IPS DF 4.7 (cell line): Measurements from ENCODE around the gene S100A4.
A peak's percentile ranks its signal among the peaks of the same experiment; 100 is the strongest.
"Not testable (repeated sequence)": the region's sequence is repeated elsewhere in the genome, so short reads cannot be mapped to it uniquely, and the experiment has no call there.

Experiments
- DNase-seq: peaks from one replicate; pipeline ENCODE4 v3.0.0-alpha.2; 2013; ENCODE audit warnings: low spot score; ENCODE audit errors: extremely low read depth

The S100A4 gene

GRCh38 chr1:153534226-153534924 lies 11.2 kb downstream of the S100A4 start:
- DNase-seq: no peak

DNA sequence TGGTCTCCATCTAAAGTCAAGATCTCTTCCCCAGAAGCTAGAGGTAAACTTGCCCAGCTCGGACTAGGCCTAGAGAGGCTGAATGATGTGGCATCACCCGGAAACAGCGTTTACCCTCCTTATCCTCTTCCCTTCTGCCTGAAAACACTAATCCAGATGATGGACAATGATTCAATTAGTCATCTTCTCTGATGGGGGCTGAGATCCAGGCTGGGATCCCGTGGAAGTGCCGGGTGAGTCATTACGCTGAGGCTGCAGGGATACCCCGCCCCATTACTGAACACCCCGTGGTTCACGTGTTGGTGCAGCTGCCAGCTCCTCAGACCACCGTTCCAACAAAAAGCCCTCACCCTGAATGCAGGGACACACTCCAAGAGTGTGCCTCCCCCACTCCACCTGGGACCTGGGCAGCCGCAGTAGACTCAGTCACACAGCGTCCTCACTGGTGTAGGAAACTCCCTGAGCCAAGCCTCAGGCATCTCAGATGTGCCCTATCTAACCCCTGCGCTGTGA lies 11.9 kb downstream of the S100A4 start:
- no peak for DNase-seq

DNA sequence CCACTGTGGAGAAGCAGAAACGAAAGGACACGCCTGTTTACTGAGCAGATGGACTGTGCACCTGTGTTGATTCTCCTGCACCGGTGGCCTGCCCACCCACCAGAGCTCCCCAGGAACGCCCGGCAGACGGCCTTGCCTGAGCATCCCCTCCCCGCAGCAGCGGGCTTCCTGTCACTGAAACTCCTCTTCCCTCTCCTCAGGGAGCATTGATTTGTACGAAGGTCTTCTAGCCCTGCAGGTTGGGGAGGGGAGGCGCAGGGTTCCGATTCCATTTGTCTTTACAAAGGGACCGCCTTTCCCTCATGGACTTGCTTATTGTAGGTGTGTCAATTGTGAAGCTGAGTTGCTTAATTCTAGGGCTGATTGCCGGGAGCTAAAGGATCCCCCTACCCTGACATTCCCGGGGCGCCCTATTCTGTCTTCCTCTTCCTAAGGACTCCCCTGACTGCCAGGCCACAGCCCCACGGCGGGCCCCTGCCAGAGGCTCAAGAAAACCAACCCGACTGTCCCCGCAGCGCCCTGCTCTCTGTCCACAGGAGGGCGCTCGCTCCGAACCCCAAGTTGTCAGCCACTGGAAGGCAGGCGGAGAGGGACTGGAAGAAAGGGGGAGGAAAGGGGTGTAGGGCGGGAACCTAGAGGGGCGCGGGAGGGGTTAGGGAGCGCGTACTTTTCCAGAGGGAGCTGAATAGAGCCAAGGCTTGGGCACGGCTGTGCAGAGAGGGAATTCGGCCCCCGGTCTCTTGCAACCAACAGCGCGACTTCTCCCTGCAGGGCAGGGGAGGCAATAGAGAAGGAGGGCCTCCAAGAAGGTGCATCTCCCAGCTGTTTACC lies 12.6 kb downstream of the S100A4 start:
- DNase-seq: peak; percentile 71

GRCh38 chr1:153532181-153532580 lies 13.4 kb downstream of the S100A4 start:
- DNase-seq: no peak

DNA sequence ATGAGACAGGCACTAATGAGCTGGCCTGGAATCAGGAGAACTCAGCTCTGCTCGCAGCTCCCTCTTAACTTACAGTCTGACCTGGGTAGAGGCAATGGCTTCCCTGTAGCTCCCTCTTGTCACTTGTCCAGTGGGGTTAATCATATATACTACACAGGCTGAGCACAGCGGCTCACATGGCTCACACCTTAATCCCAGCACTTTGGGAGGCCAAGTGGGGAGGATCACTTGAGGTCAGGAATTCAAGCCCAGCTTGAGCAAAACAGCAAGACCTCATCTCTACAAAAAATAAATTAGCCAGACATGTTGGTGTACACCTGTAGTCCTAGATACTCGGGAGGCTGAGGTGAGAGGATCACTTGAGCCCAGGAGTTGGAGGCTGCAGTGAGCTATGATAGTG lies 14.0 kb downstream of the S100A4 start:
- no peak for DNase-seq

DNA sequence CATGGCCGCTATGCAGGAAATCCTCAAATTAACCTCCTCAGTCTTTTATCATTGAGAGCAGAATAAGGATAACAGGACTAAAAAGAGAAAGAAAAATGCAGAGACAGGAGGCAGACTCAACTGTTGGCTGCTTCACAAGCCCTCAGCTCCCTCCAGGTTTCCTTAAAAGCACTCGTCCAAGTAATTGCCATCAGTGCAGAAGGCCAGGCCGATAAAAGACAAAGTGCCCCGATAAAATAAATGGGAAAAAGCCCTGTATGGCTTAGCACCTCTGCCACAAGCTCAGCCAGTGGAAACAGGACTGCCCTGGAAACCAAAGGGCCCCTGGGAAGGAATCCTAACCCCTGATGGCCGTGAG lies 17.9 kb downstream of the S100A4 start:
- no peak for DNase-seq

DNA sequence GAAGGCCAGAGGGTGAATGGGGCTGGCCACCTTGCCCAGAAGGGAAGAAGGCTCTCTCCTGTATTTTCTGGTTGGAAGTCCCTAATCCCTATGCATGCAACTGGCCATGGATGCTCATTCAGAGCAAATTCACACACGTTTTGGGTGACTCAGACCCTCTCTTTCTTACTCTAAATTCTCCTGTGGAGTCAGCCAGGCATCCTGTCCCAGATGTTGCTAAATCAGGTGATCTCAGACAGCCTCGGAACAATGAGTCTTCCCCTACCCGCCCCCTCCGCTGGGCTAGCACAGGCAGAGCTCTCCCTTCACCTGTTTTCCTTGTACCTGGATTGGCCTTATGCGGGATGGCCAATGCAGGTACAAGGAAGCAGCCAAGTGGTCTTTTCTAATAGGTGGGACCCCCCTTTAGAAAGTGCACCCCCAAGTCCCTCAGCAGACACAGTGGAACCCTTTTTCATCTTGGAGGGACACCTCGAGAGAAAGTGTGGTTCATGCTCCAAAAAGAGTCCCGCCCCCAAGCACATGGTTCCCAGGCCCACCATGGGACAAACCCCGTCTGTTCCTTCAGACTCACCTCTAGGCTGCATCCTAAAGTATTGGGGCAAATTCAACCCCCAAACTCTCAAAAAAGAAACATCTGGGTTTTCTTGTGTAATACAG lies 18.5 kb downstream of the S100A4 start:
- DNase-seq: peak; percentile 38

DNA sequence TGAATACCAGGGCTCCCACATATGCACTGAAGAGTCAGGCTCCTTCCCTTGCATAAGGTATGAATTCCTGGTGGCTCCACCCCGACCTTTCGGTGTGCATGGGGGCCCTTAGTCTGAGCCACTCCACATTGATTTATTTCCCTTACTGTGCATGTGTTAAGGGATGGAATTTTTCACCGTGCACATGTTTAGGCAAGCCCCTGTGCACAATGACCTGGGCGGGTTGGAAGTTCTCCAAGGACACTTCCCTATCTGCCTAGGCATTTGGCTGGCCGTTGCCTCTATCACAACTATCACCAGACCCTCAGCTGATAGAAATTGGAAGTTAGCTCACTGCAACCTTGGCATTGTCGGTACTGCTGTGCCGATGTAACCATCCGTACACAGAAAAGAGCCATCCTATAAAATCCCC lies 19.5 kb downstream of the S100A4 start:
- DNase-seq: no peak

DNA sequence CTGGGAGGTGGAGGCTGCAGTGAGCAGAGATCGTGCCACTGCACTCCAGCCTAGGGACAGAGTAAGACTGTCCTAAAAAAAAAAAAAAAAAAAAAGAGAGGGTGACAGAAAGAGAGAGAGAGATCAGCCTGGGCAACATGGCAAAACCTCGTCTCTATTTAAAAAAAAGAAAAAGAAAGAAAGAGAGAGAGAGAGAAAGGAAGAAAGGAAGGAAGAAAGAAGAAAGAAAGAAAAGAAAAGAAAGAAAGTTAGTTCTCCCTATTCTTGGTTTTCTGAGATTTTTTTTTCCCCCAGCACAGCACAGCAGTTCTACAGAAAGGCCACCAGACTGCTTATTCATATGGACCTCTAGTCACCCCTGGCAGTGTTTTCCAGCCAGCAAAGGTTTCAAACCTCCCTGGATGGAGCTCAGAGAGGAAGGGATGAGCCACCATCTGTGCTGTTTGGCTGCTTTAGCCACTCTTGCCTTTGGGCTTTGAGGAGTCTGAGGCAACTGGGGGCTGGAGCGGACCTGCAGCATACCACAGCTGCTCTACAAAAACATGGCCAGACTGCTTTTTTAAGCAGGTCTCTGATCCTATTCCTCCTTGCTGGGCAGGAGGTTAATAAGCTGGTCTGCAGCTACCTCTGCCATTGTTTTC lies 20.4 kb downstream of the S100A4 start:
- DNase-seq: no peak

DNA sequence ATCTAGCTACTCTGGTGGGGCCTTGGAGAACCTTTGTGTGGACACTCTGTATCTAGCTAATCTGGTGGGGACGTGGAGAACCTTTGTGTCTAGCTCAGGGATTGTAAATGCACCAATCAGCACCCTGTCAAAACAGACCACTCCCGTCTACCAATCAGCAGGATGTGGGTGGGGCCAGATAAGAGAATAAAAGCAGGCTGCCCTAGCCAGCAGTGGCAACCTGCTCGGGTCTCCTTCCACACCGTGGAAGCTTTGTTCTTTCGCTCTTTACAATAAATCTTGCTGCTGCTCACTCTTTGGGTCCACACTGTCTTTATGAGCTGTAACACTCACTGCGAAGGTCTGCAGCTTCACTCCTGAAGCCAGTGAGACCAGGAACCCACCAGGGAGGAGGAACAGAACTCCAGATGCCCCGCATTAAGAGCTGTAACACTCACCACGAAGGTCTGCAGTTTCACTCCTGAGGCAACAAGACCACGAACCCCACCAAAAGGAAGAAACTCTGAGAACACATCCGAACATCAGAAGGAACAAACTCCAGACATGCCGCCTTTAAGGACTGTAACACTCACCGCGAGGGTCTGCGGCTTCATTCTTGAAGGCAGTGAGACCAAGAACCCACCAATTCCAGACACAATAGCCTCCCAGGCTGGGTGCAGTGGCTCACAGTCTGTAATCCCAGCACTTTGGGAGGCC lies 23.1 kb downstream of the S100A4 start:
- DNase-seq: not testable (repeated sequence)

DNA sequence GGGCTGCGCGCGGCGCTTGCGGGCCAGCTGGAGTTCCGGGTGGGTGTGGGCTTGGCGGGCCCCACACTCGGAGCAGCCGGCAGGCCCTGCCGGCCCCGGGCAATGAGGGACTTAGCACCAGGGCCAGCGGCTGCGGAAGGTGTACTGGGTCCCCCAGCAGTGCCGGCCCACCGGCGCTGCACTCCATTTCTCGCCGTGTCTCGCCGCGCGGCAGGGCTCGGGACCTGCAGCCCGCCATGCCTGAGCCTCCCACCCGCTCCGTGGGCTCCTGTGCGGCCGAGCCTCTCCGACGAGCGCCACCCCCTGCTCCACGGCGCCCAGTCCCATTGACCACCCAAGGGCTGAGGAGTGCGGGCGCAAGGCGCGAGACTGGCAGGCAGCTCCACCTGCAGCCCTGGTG lies 23.8 kb downstream of the S100A4 start:
- DNase-seq: not testable (repeated sequence)

DNA sequence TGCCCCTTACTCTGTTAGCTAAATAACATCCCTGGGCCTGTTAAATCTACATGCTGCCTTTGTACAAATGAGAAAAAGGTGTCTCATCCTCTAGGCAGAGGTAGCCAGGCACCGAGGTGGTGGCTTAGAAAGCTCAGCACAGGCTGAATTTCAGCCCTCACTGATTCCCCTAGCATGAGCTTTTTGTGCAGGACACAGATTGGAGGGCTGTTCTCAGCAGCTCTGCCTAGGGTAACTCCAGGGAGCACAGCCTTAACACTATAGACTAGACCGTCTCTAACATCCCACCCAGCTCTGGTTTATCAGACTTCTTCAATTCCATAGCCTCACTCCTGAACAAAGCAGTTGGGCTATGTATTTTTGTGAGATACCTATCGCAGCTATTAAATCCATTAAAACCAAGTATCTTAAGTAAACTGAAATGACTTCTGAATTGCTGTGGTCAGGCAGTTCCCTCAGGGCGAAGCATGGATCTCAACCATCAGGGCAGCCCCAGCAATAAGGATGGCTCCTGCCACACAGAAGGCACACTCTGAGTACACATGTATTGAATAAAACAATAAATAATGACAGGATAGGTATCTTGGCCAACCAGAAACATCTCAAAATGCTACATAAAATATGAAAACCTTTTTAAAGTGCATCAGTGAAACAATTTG lies 24.7 kb downstream of the S100A4 start:
- DNase-seq: no peak

DNA sequence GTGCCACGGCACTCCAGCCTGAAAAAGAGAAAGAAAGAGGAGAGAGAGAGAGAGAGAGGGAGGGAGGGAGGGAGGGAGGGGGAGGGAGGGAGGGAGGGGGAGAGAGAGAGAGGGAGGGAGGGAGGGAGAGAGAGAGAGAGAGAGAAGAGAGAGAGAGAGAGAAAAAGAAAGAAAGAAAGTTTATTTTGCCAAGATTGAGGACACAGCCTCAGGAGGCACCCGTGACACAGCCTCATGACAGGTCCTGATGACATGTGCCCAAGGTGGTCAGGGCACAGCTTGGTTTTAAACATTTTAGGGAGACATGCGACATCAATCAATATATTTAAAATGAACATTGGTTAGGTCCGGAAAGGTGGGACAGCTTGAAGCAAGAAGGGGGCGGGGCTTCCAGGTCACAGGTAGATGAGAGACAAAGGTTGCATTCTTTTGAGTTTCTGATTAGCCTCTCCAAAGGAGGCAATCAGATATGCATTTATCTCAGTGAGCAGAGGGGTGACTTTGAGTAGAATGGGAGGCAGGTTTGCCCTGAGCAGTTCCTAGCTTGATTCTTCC lies 25.4 kb downstream of the S100A4 start:
- DNase-seq: not testable (repeated sequence)

DNA sequence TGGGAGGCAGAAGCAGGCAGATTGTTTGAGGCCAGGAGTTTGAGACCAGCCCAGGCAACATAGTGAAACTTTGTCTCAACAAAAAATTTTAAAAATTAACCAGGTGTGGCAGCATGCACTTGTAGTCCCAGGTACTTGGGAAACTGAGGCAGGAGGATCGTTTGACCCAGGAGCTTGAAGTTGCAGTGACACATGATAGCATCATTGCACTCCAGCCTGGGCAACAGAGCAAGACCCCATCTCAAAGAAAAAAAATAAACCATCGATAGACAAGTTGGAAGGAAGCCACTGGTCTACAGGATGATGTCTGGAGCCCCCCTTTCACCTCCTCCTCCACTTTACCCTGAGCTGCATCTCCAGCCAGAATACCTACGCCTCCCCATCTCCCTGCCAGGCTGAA lies 26.4 kb downstream of the S100A4 start:
- no peak for DNase-seq

- no peak for DNase-seq
These were observed 29.9 kb downstream of the S100A4 start for GRCh38 chr1:153515504-153516394.

GRCh38 chr1:153513666-153514065 lies 31.9 kb downstream of the S100A4 start:
- DNase-seq: no peak

- DNase-seq: no peak
These were observed 32.6 kb downstream of the S100A4 start for GRCh38 chr1:153513023-153513422.

DNA sequence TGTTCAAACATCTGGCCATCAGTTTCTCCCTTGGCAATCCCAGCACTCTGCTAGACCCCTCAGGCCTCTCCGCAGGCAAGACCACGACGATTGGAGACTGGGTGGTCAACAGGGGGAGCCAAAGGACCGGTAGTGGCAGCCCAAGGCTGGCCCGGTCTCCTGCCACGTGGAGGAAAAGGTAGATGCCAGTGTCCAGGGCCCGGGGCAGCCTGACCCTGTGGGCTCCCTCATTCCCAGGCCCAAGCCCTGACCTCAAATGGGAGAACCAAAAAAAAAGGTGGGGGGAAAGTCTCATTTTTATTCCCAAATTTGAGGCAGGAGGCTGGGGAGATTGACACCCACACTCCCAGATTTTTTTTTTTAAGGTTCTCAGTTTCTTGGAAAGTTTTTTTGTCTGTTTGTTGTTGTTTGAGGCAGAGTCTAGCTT lies 34.6 kb downstream of the S100A4 start:
- peak; percentile 72 for DNase-seq

GRCh38 chr1:153509729-153510354 lies 35.8 kb downstream of the S100A4 start:
- no peak for DNase-seq
